ENCODE measurements around the gene DFFB. TPM values are rescaled to one million over a fixed set of nuclear protein-coding genes. Genes with fewer than 3 reads are reported as not detected.

The DFFB gene
- total RNA-seq, 3 donors from 2014 or later (not counting 1 experiment from before 2014, with no cell fraction given) = 18.3 to 27.8 (median 18.5) TPM

GRCh38 chr1:3880429-3881192 lies 23.3 kb downstream of the DFFB start:
- H3K27me3 ChIP-seq (ENCODE audit: control insufficient read depth, insufficient read depth, low read length) = no peaks in the 10 kb centered on the region
- Mint-ChIP-seq H3K27me3 (ENCODE audit: low read depth in 2 of 2) (no peaks in the 10 kb centered on the region), H3K9me3 (no peaks in the 10 kb centered on the region), H3K4me3 (no peak overlapping the region), H3K36me3 (peaks cover 11% of the 10 kb centered on the region), H3K27ac (peak overlapping the region; percentile 85 to 95), H3K4me1 (peaks cover 23 to 26% of the 10 kb centered on the region in 2 donors)
- H3K36me3 ChIP-seq (ENCODE audit: control insufficient read depth, insufficient read depth, low read length) = peaks cover 23% of the 10 kb centered on the region
- peak overlapping the region; percentile 60 for H3K27ac ChIP-seq (ENCODE audit: low read length)
- H3K4me3 ChIP-seq (ENCODE audit: low read length) = no peak overlapping the region
- intact Hi-C loops (cut with micrococcal nuclease) = no loop called here
- H3K4me1 ChIP-seq (ENCODE audit: control insufficient read depth, insufficient read depth, low read length) = peaks cover 38% of the 10 kb centered on the region
- WGBS (ENCODE audit: insufficient coverage) = 78% methylated on average over 20 of the region's 20 CpGs
- ATAC-seq (no peak), DNase-seq (no peak)
- H3K9me3 ChIP-seq (ENCODE audit: control insufficient read depth, insufficient read depth, low read length) = peaks cover 3% of the 10 kb centered on the region
- TF ChIP-seq CTCF (IDR thresholded peaks at IDR 0.05) = no peak

- intact Hi-C loops (cut with micrococcal nuclease) = no loop called here
- Mint-ChIP-seq H3K27me3 (ENCODE audit: low read depth in 2 of 2) (no peaks in the 10 kb centered on the region), H3K4me3 (peak overlapping the region; percentile 35), H3K9me3 (no peaks in the 10 kb centered on the region), H3K4me1 (peaks cover 23 to 26% of the 10 kb centered on the region in 2 donors), H3K36me3 (peaks cover 11% of the 10 kb centered on the region), H3K27ac (peak overlapping the region; percentile 85 to 95)
- DNase-seq (no peak), ATAC-seq (peak in 2 of 3 donors; percentile 13 to 48)
- H3K9me3 ChIP-seq (ENCODE audit: control insufficient read depth, insufficient read depth, low read length) = peaks cover 3% of the 10 kb centered on the region
- peak overlapping the region; percentile 60 for H3K27ac ChIP-seq (ENCODE audit: low read length)
- H3K36me3 ChIP-seq (ENCODE audit: control insufficient read depth, insufficient read depth, low read length) = peaks cover 26% of the 10 kb centered on the region
- no peak for TF ChIP-seq CTCF (IDR thresholded peaks at IDR 0.05)
- 54% methylated on average over 5 of the region's 5 CpGs for WGBS (ENCODE audit: insufficient coverage)
- no peaks in the 10 kb centered on the region for H3K27me3 ChIP-seq (ENCODE audit: control insufficient read depth, insufficient read depth, low read length)
- H3K4me1 ChIP-seq (ENCODE audit: control insufficient read depth, insufficient read depth, low read length) = peaks cover 38% of the 10 kb centered on the region
- no peak overlapping the region for H3K4me3 ChIP-seq (ENCODE audit: low read length)
These were observed 23.9 kb downstream of the DFFB start for GRCh38 chr1:3881193-3881480.

DNA sequence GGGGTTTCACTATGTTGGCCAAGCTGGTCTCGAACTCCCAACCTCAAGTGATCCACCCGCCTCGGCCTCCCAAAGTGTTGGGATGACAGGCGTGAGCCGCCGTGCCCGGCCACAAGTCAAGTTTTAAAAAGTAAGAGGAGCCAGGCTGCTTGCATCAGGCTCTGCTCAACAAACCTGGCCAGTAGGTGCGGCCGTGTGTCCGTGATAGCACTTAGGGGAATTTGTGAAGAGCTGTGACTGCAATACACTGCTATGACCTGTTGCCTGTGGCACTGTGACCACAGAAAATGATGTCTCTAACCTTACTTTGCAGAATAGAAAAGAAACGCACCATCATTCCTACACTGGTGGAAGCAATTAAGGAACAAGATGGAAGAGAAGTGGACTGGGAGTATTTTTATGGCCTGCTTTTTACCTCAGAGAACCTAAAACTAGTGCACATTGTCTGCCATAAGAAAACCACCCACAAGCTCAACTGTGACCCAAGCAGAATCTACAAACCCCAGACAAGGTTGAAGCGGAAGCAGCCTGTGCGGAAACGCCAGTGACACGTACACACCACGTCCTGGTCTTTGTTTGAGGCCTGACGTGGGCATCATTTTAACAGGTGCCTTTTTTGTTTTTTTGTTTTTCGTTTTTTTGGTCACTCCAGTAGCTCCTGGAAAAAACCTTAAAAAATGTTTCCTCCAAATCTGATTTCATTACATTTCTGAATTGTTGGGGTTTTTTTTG lies 26.1 kb downstream of the DFFB start:
- Mint-ChIP-seq H3K27ac (peak overlapping the region; percentile 85 to 95), H3K36me3 (peaks cover 11% of the 10 kb centered on the region), H3K9me3 (no peaks in the 10 kb centered on the region), H3K27me3 (ENCODE audit: low read depth in 2 of 2) (no peaks in the 10 kb centered on the region), H3K4me1 (peaks cover 23 to 33% of the 10 kb centered on the region in 2 donors), H3K4me3 (peak overlapping the region; percentile 71)
- peaks cover 3% of the 10 kb centered on the region for H3K9me3 ChIP-seq (ENCODE audit: control insufficient read depth, insufficient read depth, low read length)
- H3K36me3 ChIP-seq (ENCODE audit: control insufficient read depth, insufficient read depth, low read length) = peaks cover 40% of the 10 kb centered on the region
- TF ChIP-seq CTCF (IDR thresholded peaks at IDR 0.05) = peak; percentile 12
- H3K27ac ChIP-seq (ENCODE audit: low read length) = peak overlapping the region; percentile 86
- intact Hi-C loops (cut with micrococcal nuclease) = loop anchor here (1.0 kb wide), 3 partner anchors 8 to 26 kb away; partner anchors contain the start of genes C1orf174, CEP104 and DFFB
- H3K4me3 ChIP-seq (ENCODE audit: low read length) = no peak overlapping the region
- peaks cover 41% of the 10 kb centered on the region for H3K4me1 ChIP-seq (ENCODE audit: control insufficient read depth, insufficient read depth, low read length)
- H3K27me3 ChIP-seq (ENCODE audit: control insufficient read depth, insufficient read depth, low read length) = no peaks in the 10 kb centered on the region
- 82% methylated on average over 17 of the region's 18 CpGs for WGBS (ENCODE audit: insufficient coverage)
- peak; percentile 45 to 72 for DNase-seq
- ATAC-seq = peak; percentile 83 to 89 (median 85)

All from natural killer cell (primary cell).